Smooth muscle cell of the umbilical artery (primary cell): Measurements from ENCODE around the gene AR. TPM values are rescaled to one million over a fixed set of nuclear protein-coding genes. Genes with fewer than 3 reads are reported as not detected.

ENCODE experiments used
- total RNA-seq: library from RNA; depleted of rRNA; stranded (reverse); fragments of >200 nt; gene quantifications from 2 replicates; pipeline ENCODE4 v1.2.3, GENCODE V29; 2014

The AR gene
- total RNA-seq: 0.89 and 2.1 TPM in 2 replicates

GRCh38 chrX:67543818-67544217 is at the start of gene AR:
TSS of gene AR (plus strand) at chrX:67544021. CDS start at chrX:67545147, 1,126 bp downstream.

